GM23248 (cell line): Measurements from ENCODE around the gene RBMS1. TPM values are rescaled to one million over a fixed set of nuclear protein-coding genes. Genes with fewer than 3 reads are reported as not detected.

Source experiments
- DNase-seq: peaks from one replicate; pipeline ENCODE4 v3.0.0-alpha.2; 2015
- H2AFZ ChIP-seq: fragments of 200-600 bp; sonication (generic); 2 replicates; pipeline ENCODE4 v1.6.1; 2016; ENCODE audit warnings: antibody characterized with exemption
- H3F3A ChIP-seq: fragments of 200-600 bp; sonication (generic); 2 replicates; pipeline ENCODE4 v1.6.1; 2016; ENCODE audit warnings: mild to moderate bottlenecking, antibody characterized with exemption, mixed run types; ENCODE audit not compliant: insufficient read depth
- H3K27ac ChIP-seq: fragments of 200-600 bp; sonication (generic); 2 replicates; pipeline ENCODE4 v1.5.1; 2016; ENCODE audit warnings: mild to moderate bottlenecking
- H3K27me3 ChIP-seq: fragments of 200-600 bp; sonication (generic); replicated peaks from 2 replicates; pipeline ENCODE4 v1.6.1; 2016; ENCODE audit warnings: mild to moderate bottlenecking; ENCODE audit not compliant: insufficient read depth
- H3K36me3 ChIP-seq: fragments of 200-600 bp; sonication (generic); 2 replicates; pipeline ENCODE4 v1.6.1; 2016; ENCODE audit warnings: low read depth, mild to moderate bottlenecking
- H3K4me1 ChIP-seq: fragments of 200-600 bp; sonication (generic); 2 replicates; pipeline ENCODE4 v1.6.1; 2016; ENCODE audit warnings: mild to moderate bottlenecking; ENCODE audit not compliant: insufficient read depth
- H3K4me2 ChIP-seq: fragments of 200-600 bp; sonication (generic); one replicate; pipeline ENCODE4 v1.6.1; 2016; ENCODE audit warnings: mild to moderate bottlenecking; ENCODE audit not compliant: unreplicated experiment
- H3K4me3 ChIP-seq: fragments of 200-600 bp; sonication (generic); 2 replicates; pipeline ENCODE4 v1.5.1; 2016; ENCODE audit warnings: mild to moderate bottlenecking
- H3K79me2 ChIP-seq: fragments of 200-600 bp; sonication (generic); 2 replicates; pipeline ENCODE4 v1.6.1; 2016; ENCODE audit warnings: mild to moderate bottlenecking; ENCODE audit not compliant: insufficient read depth
- H3K9ac ChIP-seq: fragments of 200-600 bp; sonication (generic); 2 replicates; pipeline ENCODE4 v1.6.1; 2016; ENCODE audit warnings: mild to moderate bottlenecking
- H3K9me2 ChIP-seq: fragments of 200-600 bp; sonication (generic); 2 replicates; pipeline ENCODE4 v1.6.1; 2016; ENCODE audit warnings: mixed run types, mild to moderate bottlenecking, moderate library complexity; ENCODE audit not compliant: insufficient read depth
- H3K9me3 ChIP-seq: fragments of 200-600 bp; sonication (generic); one replicate; pipeline ENCODE4 v1.6.1; 2017; ENCODE audit warnings: low read depth
- H4K20me1 ChIP-seq: fragments of 200-600 bp; sonication (generic); 2 replicates; pipeline ENCODE4 v1.6.0; 2016; ENCODE audit not compliant: insufficient read depth
- EZH2 ChIP-seq: fragments of 200-600 bp; sonication (generic); IDR thresholded peaks from 2 replicates; pipeline ENCODE4 v1.6.1; 2018; ENCODE audit warnings: antibody characterized with exemption, mild to moderate bottlenecking; ENCODE audit not compliant: insufficient read depth, poor library complexity, severe bottlenecking
- EZH2phosphoT487 ChIP-seq: fragments of 200-600 bp; sonication (generic); IDR thresholded peaks from 2 replicates; pipeline ENCODE4 v1.6.1; 2018; ENCODE audit warnings: antibody characterized with exemption, moderate library complexity, mild to moderate bottlenecking, low read depth; ENCODE audit not compliant: insufficient read depth
- WGBS, 2 experiments: methylation state at CpG; one replicate each; pipeline ENCODE4 v1.1.6; 2015 to 2017; ENCODE audit warnings: low lambda C conversion rate in 2 of 2, low coverage in 1 of 2; ENCODE audit errors: missing lambda C conversion rate in 2 of 2; 5-methylcytosine and 5-hydroxymethylcytosine counted together
- in situ Hi-C: fragments of 300-500 bp; cut with MboI; formaldehyde crosslinking; loops from 2 replicates; pipeline ENCODE4 v1.15.0; 2020
- polyA plus RNA-seq: library from polyadenylated mRNA; unstranded; fragments of >200 nt; fragmentation: Nextera tagmentation; extraction: Ambion mirVana; gene quantifications from 2 replicates; pipeline ENCODE4 v1.2.1, GENCODE V29; 2016
- total RNA-seq: library from RNA; depleted of rRNA; stranded (reverse); fragments of >200 nt; shearing (Covaris generic); gene quantifications from 2 replicates; pipeline ENCODE4 v1.2.3, GENCODE V29; 2014

The RBMS1 gene
- total and polyA plus RNA-seq, 2 experiments from 2014 or later: 72.3 to 91.7 TPM

DNA sequence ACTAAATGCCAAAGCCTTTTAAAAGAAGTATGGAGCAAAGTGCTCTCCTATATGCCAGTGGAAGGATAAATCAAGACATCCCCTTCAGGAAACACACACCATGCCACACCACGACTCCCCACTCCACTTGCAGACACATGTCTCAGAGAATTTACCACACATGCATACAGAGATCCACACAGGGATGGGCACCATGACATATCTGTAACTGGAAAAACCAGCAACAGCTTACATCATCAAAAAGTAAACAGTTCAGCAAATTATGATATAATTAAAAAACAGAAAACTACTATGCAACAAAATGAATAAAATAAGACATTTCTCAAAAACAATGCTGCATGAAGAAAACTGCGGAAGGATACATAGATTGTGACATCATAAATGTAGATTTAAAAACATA lies 29.6 kb downstream of the RBMS1 start:
- H3K27me3 ChIP-seq: no peaks in the 10 kb centered on the region
- 97 to 98% methylated on average over 2 of the region's 2 CpGs for WGBS, 2 experiments
- H3K4me2 ChIP-seq: no peak overlapping the region
- peaks cover 100% of the 10 kb centered on the region for H3K79me2 ChIP-seq
- H3K9me3 ChIP-seq: no peaks in the 10 kb centered on the region
- no peak for DNase-seq
- peaks cover 21% of the 10 kb centered on the region for H3K4me1 ChIP-seq
- no peak overlapping the region for H3K4me3 ChIP-seq
- peaks cover 10% of the 10 kb centered on the region; the same call in 1 of the 2 replicates for H4K20me1 ChIP-seq
- no peak for TF ChIP-seq EZH2
- TF ChIP-seq EZH2phosphoT487: no peak
- no peaks in the 10 kb centered on the region for H3K9me2 ChIP-seq
- no peak overlapping the region for H3K27ac ChIP-seq
- H3F3A ChIP-seq: peaks cover 19% of the 10 kb centered on the region; the same call in 1 of the 2 replicates
- no peak overlapping the region for H3K9ac ChIP-seq
- in situ Hi-C loops: no loop called here
- no peaks in the 10 kb centered on the region for H3K36me3 ChIP-seq
- H2AFZ ChIP-seq: no peak overlapping the region

DNA sequence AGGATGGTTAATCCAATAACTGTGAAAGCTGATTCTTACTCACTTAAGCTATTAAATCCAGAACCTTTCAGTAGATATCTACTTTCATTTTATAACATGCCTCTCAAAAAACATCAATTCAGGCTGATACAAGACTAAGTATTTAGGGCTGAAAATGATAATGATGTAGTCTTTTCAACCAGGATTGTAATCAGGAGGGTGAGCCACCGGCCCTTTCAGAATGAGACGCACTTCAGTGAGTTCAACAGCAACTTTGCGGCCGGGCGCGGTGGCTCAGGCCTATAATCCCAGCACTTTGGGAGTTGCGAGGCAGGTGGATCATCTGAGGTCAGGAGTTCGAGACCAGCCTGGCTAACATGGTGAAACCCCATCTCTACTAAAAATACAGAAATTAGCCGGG lies 30.4 kb downstream of the RBMS1 start:
- Histone ChIP-seq H3K9me2 (no peaks in the 10 kb centered on the region), H3K27me3 (no peaks in the 10 kb centered on the region), H3K4me3 (no peak overlapping the region), H3K27ac (no peak overlapping the region), H3K79me2 (peaks cover 100% of the 10 kb centered on the region), H3K9ac (no peak overlapping the region), H2AFZ (no peak overlapping the region), H3K4me1 (peaks cover 13% of the 10 kb centered on the region), H3K9me3 (no peaks in the 10 kb centered on the region), H3F3A (peaks cover 15% of the 10 kb centered on the region; the same call in 1 of the 2 replicates), H3K36me3 (peaks cover 2% of the 10 kb centered on the region; the same call in 1 of the 2 replicates), H3K4me2 (no peak overlapping the region), H4K20me1 (peaks cover 10% of the 10 kb centered on the region; the same call in 1 of the 2 replicates)
- no peak for DNase-seq
- no peak for TF ChIP-seq EZH2phosphoT487
- TF ChIP-seq EZH2: no peak
- 97 to 99% methylated on average over 9 of the region's 9 CpGs for WGBS, 2 experiments
- in situ Hi-C loops: no loop called here

DNA sequence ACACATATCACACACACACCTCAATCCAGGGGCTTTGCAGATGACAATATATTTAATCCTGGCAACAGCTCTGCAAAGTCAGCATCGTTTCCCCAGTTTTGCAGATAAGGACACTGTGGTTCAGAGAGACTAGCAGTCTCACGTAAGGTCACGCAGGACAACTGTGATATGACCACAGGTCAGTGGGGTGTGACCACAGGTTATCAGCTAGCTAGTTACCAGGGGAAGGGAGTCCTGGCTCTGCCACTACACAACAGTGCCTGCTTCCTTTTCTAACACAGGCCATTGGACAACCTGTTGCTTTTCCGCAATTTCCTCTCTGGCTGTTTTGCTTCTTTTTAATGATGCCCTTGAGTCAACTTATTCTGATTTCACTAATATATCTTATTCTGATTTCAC lies 33.3 kb downstream of the RBMS1 start:
- H2AFZ ChIP-seq: no peak overlapping the region
- peaks cover 8% of the 10 kb centered on the region; the same call in 1 of the 2 replicates for H3F3A ChIP-seq
- H3K9me3 ChIP-seq: no peaks in the 10 kb centered on the region
- no peak overlapping the region for H3K9ac ChIP-seq
- TF ChIP-seq EZH2phosphoT487 (no peak), EZH2 (no peak)
- 95 to 98% methylated on average over 4 of the region's 4 CpGs for WGBS, 2 experiments
- no peak overlapping the region for H3K27ac ChIP-seq
- H3K4me3 ChIP-seq: no peak overlapping the region
- H3K79me2 ChIP-seq: peaks cover 100% of the 10 kb centered on the region
- no peaks in the 10 kb centered on the region for H3K9me2 ChIP-seq
- H4K20me1 ChIP-seq: peaks cover 10% of the 10 kb centered on the region; the same call in 1 of the 2 replicates
- no peak overlapping the region for H3K4me2 ChIP-seq
- no peaks in the 10 kb centered on the region for H3K27me3 ChIP-seq
- in situ Hi-C loops: no loop called here
- no peak for DNase-seq
- H3K4me1 ChIP-seq: peaks cover 11% of the 10 kb centered on the region
- peaks cover 4% of the 10 kb centered on the region; the same call in 1 of the 2 replicates for H3K36me3 ChIP-seq

DNA sequence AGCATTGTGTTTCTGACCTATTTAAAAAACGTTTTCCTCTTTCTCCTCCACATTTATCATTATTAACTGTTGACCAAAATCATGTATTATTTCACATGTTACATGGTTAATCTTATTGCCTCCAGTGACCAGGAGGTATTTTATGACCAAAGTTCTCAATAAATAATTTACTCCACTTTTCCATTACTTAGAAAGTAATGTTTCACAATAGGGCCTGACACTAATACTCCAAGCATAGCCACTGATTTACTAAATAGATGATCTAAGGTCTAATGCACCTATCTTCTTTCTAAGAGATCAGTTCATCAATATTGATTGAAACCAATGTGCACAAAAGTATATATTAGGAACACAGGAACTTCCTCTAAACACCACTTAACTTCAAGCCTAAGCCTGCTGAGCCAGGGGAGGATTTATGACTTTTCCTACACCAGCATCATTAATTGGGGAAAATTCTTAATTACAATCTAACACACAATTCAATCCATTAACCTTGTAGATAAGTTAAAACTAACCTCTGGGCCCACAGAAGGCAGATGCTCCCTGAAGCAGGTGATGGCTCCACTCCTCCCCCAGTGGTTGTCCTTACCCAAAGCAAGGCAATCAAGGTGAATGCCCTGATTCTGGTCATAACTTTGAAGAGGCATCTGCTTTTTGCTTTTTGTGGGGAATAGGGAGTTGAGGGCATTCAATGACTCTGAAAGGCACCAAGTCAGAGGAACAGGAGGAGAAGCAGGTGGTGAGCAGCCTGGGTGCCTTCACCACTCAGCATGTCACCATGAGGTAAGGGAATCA lies 33.9 kb downstream of the RBMS1 start:
- DNase-seq: no peak
- no peak for TF ChIP-seq EZH2phosphoT487
- TF ChIP-seq EZH2: no peak
- Histone ChIP-seq H3K4me3 (no peak overlapping the region), H3K27me3 (no peaks in the 10 kb centered on the region), H3K79me2 (peaks cover 100% of the 10 kb centered on the region), H3K9ac (no peak overlapping the region), H3K4me1 (peaks cover 5% of the 10 kb centered on the region), H3K9me2 (no peaks in the 10 kb centered on the region), H3K36me3 (peaks cover 4% of the 10 kb centered on the region; the same call in 1 of the 2 replicates), H3K4me2 (no peak overlapping the region), H3F3A (peaks cover 5% of the 10 kb centered on the region; the same call in 1 of the 2 replicates), H4K20me1 (peaks cover 10% of the 10 kb centered on the region; the same call in 1 of the 2 replicates), H3K9me3 (no peaks in the 10 kb centered on the region), H2AFZ (no peak overlapping the region), H3K27ac (no peak overlapping the region)
- WGBS, 2 experiments: 48 to 67% methylated on average over 1 of the region's 1 CpG
- in situ Hi-C loops: no loop called here
